Nucleus accumbens (tissue), 56 donors: ENCODE results near the gene CDC16.
A peak's percentile ranks its signal among the peaks of the same experiment; 100 is the strongest.

Source experiments
- DNase-seq, 56 donors: peaks; one replicate each; lab custom pipeline; 2025; lab: John Stamatoyannopoulos, UW

Gene CDC16

GRCh38 chr13:114296448-114296847 lies 61.8 kb downstream of the CDC16 start:
- no peak for DNase-seq

- no peak for DNase-seq
Observed at GRCh38 chr13:114296902-114297301, 62.2 kb downstream of the CDC16 start.

- no peak for DNase-seq
Observed at GRCh38 chr13:114298866-114299265, 64.2 kb downstream of the CDC16 start.

GRCh38 chr13:114299604-114300305 lies 65.1 kb downstream of the CDC16 start:
- DNase-seq = no peak

GRCh38 chr13:114303700-114304327 lies 69.1 kb downstream of the CDC16 start:
- DNase-seq = no peak

- DNase-seq = no peak
Observed at GRCh38 chr13:114304346-114305034, 69.8 kb downstream of the CDC16 start.

- no peak for DNase-seq
Observed at GRCh38 chr13:114309086-114309485, 74.4 kb downstream of the CDC16 start.

GRCh38 chr13:114309806-114310410 lies 75.2 kb downstream of the CDC16 start:
- DNase-seq = no peak

- DNase-seq = no peak
Observed at GRCh38 chr13:114310956-114311355, 76.3 kb downstream of the CDC16 start.

GRCh38 chr13:114311387-114311786 lies 76.7 kb downstream of the CDC16 start:
- no peak for DNase-seq

- DNase-seq = no peak
Observed at GRCh38 chr13:114311908-114312307, 77.2 kb downstream of the CDC16 start.

GRCh38 chr13:114313061-114313860 lies 78.6 kb downstream of the CDC16 start:
- DNase-seq = peak in 1 of 56 donors; percentile 2

- DNase-seq = peak in 55 of 56 donors; percentile 47 to 98 (median 91)
Observed at GRCh38 chr13:114314074-114314912, 79.6 kb downstream of the CDC16 start, which contains the start of gene CHAMP1. Gene CHAMP1 (plus strand): TSS chr13:114314503. CDS start chr13:114323843, 9,340 bp downstream.

- no peak for DNase-seq
Observed at GRCh38 chr13:114315074-114315785, 80.5 kb downstream of the CDC16 start.

GRCh38 chr13:114318624-114319023 lies 83.9 kb downstream of the CDC16 start:
- no peak for DNase-seq

GRCh38 chr13:114319441-114319913 lies 84.8 kb downstream of the CDC16 start:
- no peak for DNase-seq

GRCh38 chr13:114320065-114320464 lies 85.4 kb downstream of the CDC16 start:
- DNase-seq = no peak

- DNase-seq = no peak
Observed at GRCh38 chr13:114321256-114321655, 86.6 kb downstream of the CDC16 start.
